Mesothelial cell of epicardium (in vitro differentiated cells): Measurements from ENCODE around the gene WDR17. TPM values are rescaled to one million over a fixed set of nuclear protein-coding genes. Genes with fewer than 3 reads are reported as not detected.

Experiments used
- DNase-seq, 2 experiments: peaks; one replicate each; pipeline ENCODE4 v3.0.0; 2021; ENCODE audit warnings: low spot score in 2 of 2; ENCODE audit not compliant: unreplicated experiment in 2 of 2
- H3K27ac Mint-ChIP-seq: 2 replicates; pipeline ENCODE4 v1.8.0; 2021; ENCODE audit warnings: mixed read lengths
- H3K27me3 Mint-ChIP-seq: 2 replicates; pipeline ENCODE4 v1.8.0; 2021; ENCODE audit warnings: low read depth, mixed read lengths
- H3K36me3 Mint-ChIP-seq: 2 replicates; pipeline ENCODE4 v1.8.0; 2021; ENCODE audit warnings: mixed read lengths
- H3K4me1 Mint-ChIP-seq: 2 replicates; pipeline ENCODE4 v1.8.0; 2021; ENCODE audit warnings: mixed read lengths
- H3K4me3 Mint-ChIP-seq: 2 replicates; pipeline ENCODE4 v1.8.0; 2021; ENCODE audit warnings: mild to moderate bottlenecking, moderate library complexity, mixed read lengths
- H3K9me3 Mint-ChIP-seq: 2 replicates; pipeline ENCODE4 v1.8.0; 2021; ENCODE audit warnings: mixed read lengths
- total RNA-seq: library from RNA; stranded (reverse); gene quantifications from 3 replicates; pipeline ENCODE4 v1.2.1, GENCODE V29; 2021
- TF ChIP-seq, protein P1 (sequence below): fragments of 200-600 bp; sonication (generic); IDR thresholded peaks from one replicate; pipeline ENCODE4 v1.5.0; 2021; ENCODE audit warnings: antibody characterized with exemption; ENCODE audit not compliant: unreplicated experiment

Gene WDR17
- total RNA-seq, 1 donor from 2014 or later, result 2.4 TPM

DNA sequence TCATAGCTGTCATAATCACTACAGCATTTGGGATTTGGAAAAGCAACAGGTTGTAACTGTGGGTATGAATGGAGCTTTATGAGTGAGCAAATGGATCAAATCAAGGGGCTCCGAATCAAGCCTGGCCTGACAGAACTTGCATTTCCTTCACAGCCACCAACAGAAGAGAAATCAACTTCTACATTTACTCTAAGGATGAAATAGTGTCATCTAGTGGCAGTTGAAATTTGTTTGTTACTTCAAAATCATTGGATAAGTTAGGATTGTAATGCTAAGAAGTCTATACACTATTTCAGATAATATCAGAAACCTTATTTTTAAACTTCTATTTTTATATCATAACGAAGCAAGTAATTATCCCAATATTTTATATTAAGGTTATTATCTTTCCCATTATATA, 10.7 kb upstream of the WDR17 start:
- Mint-ChIP-seq H3K36me3 (no peaks in the 10 kb centered on the region), H3K27me3 (no peaks in the 10 kb centered on the region), H3K27ac (no peak overlapping the region), H3K9me3 (peaks cover under 1% of the 10 kb centered on the region), H3K4me3 (no peak overlapping the region), H3K4me1 (no peaks in the 10 kb centered on the region)
- TF ChIP-seq, protein P1, sequence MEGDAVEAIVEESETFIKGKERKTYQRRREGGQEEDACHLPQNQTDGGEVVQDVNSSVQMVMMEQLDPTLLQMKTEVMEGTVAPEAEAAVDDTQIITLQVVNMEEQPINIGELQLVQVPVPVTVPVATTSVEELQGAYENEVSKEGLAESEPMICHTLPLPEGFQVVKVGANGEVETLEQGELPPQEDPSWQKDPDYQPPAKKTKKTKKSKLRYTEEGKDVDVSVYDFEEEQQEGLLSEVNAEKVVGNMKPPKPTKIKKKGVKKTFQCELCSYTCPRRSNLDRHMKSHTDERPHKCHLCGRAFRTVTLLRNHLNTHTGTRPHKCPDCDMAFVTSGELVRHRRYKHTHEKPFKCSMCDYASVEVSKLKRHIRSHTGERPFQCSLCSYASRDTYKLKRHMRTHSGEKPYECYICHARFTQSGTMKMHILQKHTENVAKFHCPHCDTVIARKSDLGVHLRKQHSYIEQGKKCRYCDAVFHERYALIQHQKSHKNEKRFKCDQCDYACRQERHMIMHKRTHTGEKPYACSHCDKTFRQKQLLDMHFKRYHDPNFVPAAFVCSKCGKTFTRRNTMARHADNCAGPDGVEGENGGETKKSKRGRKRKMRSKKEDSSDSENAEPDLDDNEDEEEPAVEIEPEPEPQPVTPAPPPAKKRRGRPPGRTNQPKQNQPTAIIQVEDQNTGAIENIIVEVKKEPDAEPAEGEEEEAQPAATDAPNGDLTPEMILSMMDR, result no peak
- no peak for DNase-seq

DNA sequence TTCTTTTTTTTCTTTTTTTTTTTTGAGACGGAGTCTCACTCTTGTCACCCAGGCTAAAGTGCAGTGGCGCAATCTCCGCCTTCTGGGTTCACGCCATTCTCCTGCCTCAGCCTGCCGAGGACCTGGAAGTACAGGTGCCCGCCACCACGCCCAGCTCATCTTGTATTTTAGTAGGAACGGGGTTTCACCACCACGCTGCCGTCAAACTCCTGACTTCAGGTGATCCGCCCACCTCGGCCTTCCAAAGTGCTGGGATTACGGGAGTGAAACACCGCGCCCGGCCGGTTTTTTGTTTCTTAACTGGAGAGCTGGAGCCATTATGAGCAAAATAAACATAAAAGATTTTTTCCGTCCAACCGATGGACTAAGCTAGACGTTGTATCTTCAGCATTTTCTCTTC, 1.9 kb upstream of the WDR17 start:
- H3K27ac Mint-ChIP-seq, result no peak overlapping the region
- H3K4me1 Mint-ChIP-seq, result peaks cover 12% of the 10 kb centered on the region
- no peaks in the 10 kb centered on the region for H3K36me3 Mint-ChIP-seq
- H3K9me3 Mint-ChIP-seq, result peaks cover 3% of the 10 kb centered on the region
- no peak overlapping the region for H3K4me3 Mint-ChIP-seq
- TF ChIP-seq, protein P1, result no peak
- no peak for DNase-seq
- peaks cover 7% of the 10 kb centered on the region for H3K27me3 Mint-ChIP-seq

GRCh38 chr4:176064539-176064938, 1.1 kb upstream of the WDR17 start:
- Mint-ChIP-seq H3K4me3 (peak overlapping the region; percentile 16), H3K27ac (no peak overlapping the region), H3K36me3 (no peaks in the 10 kb centered on the region), H3K27me3 (peaks cover 7% of the 10 kb centered on the region), H3K4me1 (peaks cover 12% of the 10 kb centered on the region), H3K9me3 (peaks cover 3% of the 10 kb centered on the region)
- no peak for DNase-seq
- TF ChIP-seq, protein P1, result no peak

GRCh38 chr4:176066757-176067156, 1.1 kb downstream of the WDR17 start:
- DNase-seq, result no peak
- peaks cover 12% of the 10 kb centered on the region for H3K4me1 Mint-ChIP-seq
- H3K27me3 Mint-ChIP-seq, result peaks cover 7% of the 10 kb centered on the region
- no peak overlapping the region for H3K27ac Mint-ChIP-seq
- TF ChIP-seq, protein P1, result no peak
- no peaks in the 10 kb centered on the region for H3K9me3 Mint-ChIP-seq
- no peak overlapping the region for H3K4me3 Mint-ChIP-seq
- H3K36me3 Mint-ChIP-seq, result no peaks in the 10 kb centered on the region

- Mint-ChIP-seq H3K4me1 (no peaks in the 10 kb centered on the region), H3K27me3 (no peaks in the 10 kb centered on the region), H3K9me3 (no peaks in the 10 kb centered on the region), H3K36me3 (no peaks in the 10 kb centered on the region), H3K27ac (no peak overlapping the region), H3K4me3 (no peak overlapping the region)
- TF ChIP-seq, protein P1, result no peak
- DNase-seq, result no peak
Measured at GRCh38 chr4:176077561-176077960, 11.9 kb downstream of the WDR17 start.

- Mint-ChIP-seq H3K27ac (no peak overlapping the region), H3K4me1 (no peaks in the 10 kb centered on the region)
- DNase-seq, result no peak
Measured at GRCh38 chr4:176084769-176085168, 19.1 kb downstream of the WDR17 start.

More at GRCh38 chr4:176084769-176085168, 19.1 kb downstream of the WDR17 start:
- Mint-ChIP-seq H3K27me3 (no peaks in the 10 kb centered on the region), H3K36me3 (no peaks in the 10 kb centered on the region), H3K9me3 (no peaks in the 10 kb centered on the region), H3K4me3 (no peak overlapping the region)
- TF ChIP-seq, protein P1, result no peak
